A549 (cell line): ENCODE measurements around the gene PDE4D.

Experiments used
- JUNB ChIP-seq: fragments of >200 bp; sonication (Bioruptor Twin); formaldehyde crosslinking; IDR thresholded peaks from 2 replicates; pipeline ENCODE4 v1.6.1; 2016
- RAD21 ChIP-seq, 2 experiments: fragments of >200 bp in 1 of 2; sonication (Bioruptor Twin) in 1 of 2; formaldehyde crosslinking in 1 of 2; IDR thresholded peaks in 1 of 2; conservative IDR thresholded peaks in 1 of 2; 2 replicates in 1 of 2; 3 replicates in 1 of 2; pipeline ENCODE4 v1.6.1; 2012 to 2018; ENCODE audit warnings: inconsistent platforms in 1 of 2
- TF ChIP-seq, protein P1 (sequence below): fragments of >200 bp; sonication (Bioruptor Twin); formaldehyde crosslinking; IDR thresholded peaks from 3 replicates; pipeline ENCODE4 v1.5.1; 2016

- TF ChIP-seq RAD21 (conservative IDR thresholded peaks at IDR 0.05 in 1 of 2, IDR thresholded peaks at IDR 0.05 in 1 of 2) = no peak
- TF ChIP-seq JUNB = no peak
- TF ChIP-seq, protein P1, sequence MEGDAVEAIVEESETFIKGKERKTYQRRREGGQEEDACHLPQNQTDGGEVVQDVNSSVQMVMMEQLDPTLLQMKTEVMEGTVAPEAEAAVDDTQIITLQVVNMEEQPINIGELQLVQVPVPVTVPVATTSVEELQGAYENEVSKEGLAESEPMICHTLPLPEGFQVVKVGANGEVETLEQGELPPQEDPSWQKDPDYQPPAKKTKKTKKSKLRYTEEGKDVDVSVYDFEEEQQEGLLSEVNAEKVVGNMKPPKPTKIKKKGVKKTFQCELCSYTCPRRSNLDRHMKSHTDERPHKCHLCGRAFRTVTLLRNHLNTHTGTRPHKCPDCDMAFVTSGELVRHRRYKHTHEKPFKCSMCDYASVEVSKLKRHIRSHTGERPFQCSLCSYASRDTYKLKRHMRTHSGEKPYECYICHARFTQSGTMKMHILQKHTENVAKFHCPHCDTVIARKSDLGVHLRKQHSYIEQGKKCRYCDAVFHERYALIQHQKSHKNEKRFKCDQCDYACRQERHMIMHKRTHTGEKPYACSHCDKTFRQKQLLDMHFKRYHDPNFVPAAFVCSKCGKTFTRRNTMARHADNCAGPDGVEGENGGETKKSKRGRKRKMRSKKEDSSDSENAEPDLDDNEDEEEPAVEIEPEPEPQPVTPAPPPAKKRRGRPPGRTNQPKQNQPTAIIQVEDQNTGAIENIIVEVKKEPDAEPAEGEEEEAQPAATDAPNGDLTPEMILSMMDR = no peak
These were observed 608.1 kb downstream of the PDE4D start for GRCh38 chr5:59285300-59286016.
